HEK293T (cell line): ENCODE data around the gene ITGA11.

Source experiments
- CTCF ChIA-PET: fragments of 350-600 bp; formaldehyde crosslinking; extraction: SDS; loops from one replicate; lab custom pipeline; 2021; ENCODE audit warnings: antibody characterized with exemption, inconsistent platforms; lab: Yijun Ruan, JAX
- POLR2A ChIA-PET: fragments of 350-600 bp; formaldehyde crosslinking; extraction: SDS; loops from one replicate; lab custom pipeline; 2020; ENCODE audit warnings: antibody characterized with exemption, inconsistent platforms; lab: Yijun Ruan, JAX
- DNase-seq: peaks from one replicate; pipeline ENCODE4 v3.0.0; 2012; ENCODE audit warnings: mixed read lengths; ENCODE audit errors: extremely low spot score
- ARNT ChIP-seq: fragments of 450-650 bp; IDR thresholded peaks from 2 replicates; pipeline ENCODE4 v1.6.1; 2017; ENCODE audit warnings: mild to moderate bottlenecking
- BHLHE40 ChIP-seq: fragments of 450-650 bp; IDR thresholded peaks from 2 replicates; pipeline ENCODE4 v1.6.1; 2016; ENCODE audit warnings: mild to moderate bottlenecking, moderate library complexity, borderline replicate concordance
- CTBP1 ChIP-seq: fragments of 450-650 bp; IDR thresholded peaks from 2 replicates; pipeline ENCODE4 v1.6.1; 2016; ENCODE audit warnings: borderline replicate concordance
- ELF4 ChIP-seq: fragments of 450-650 bp; IDR thresholded peaks from 2 replicates; pipeline ENCODE4 v1.6.1; 2017; ENCODE audit warnings: antibody characterized with exemption
- FOXA1 ChIP-seq: fragments of 450-650 bp; IDR thresholded peaks from 2 replicates; pipeline ENCODE4 v1.6.1; 2016; ENCODE audit warnings: mild to moderate bottlenecking
- FOXK2 ChIP-seq: fragments of 450-650 bp; IDR thresholded peaks from 2 replicates; pipeline ENCODE4 v1.6.1; 2016; ENCODE audit warnings: mild to moderate bottlenecking
- FOXM1 ChIP-seq: fragments of 450-650 bp; IDR thresholded peaks from 2 replicates; pipeline ENCODE4 v1.6.1; 2017; ENCODE audit warnings: mild to moderate bottlenecking, borderline replicate concordance
- HDGF ChIP-seq: fragments of 450-650 bp; IDR thresholded peaks from 2 replicates; pipeline ENCODE4 v1.6.1; 2017; ENCODE audit warnings: antibody characterized with exemption, borderline replicate concordance
- L3MBTL2 ChIP-seq: fragments of 450-650 bp; conservative IDR thresholded peaks from 2 replicates; pipeline ENCODE4 v1.6.1; 2016; ENCODE audit warnings: mild to moderate bottlenecking
- LEF1 ChIP-seq: fragments of 450-650 bp; IDR thresholded peaks from 2 replicates; pipeline ENCODE4 v1.6.1; 2017; ENCODE audit warnings: mild to moderate bottlenecking, borderline replicate concordance
- NFRKB ChIP-seq: fragments of 450-650 bp; IDR thresholded peaks from 2 replicates; pipeline ENCODE4 v1.6.1; 2016; ENCODE audit warnings: mild to moderate bottlenecking, moderate library complexity
- SP1 ChIP-seq: fragments of 450-650 bp; IDR thresholded peaks from 2 replicates; pipeline ENCODE4 v1.6.1; 2017
- SUZ12 ChIP-seq: fragments of 450-650 bp; IDR thresholded peaks from 2 replicates; pipeline ENCODE4 v1.6.1; 2016; ENCODE audit warnings: mild to moderate bottlenecking
- TARDBP ChIP-seq: fragments of 450-650 bp; IDR thresholded peaks from 2 replicates; pipeline ENCODE4 v1.6.1; 2016
- ZNF384 ChIP-seq: fragments of 450-650 bp; IDR thresholded peaks from 2 replicates; pipeline ENCODE4 v1.6.1; 2016
- TF ChIP-seq, protein P1 (sequence below): fragments of 450-650 bp; IDR thresholded peaks from 2 replicates; pipeline ENCODE4 v1.6.1; 2016

The ITGA11 gene

DNA sequence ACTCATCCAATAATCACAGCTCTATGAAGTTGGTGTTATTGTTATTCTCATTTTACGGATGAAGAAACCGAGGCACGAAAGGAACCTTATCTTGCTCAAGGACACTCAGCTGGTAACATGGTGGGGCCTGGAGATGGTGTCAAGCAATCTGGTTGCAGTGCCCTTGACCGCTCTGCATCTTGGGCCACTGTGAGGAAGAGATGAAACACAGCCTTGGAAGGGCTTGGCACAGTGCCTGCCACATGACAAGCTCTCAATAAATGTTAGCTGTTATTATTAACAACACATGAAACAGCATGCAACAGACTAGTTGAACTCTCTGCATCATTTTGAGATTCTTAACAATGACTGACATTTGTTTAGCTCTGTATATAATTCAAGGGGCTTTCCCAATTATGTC, 10.1 kb upstream of the ITGA11 start:
- TF ChIP-seq BHLHE40 (no peak), ARNT (no peak), FOXM1 (no peak), ELF4 (no peak), ZNF384 (no peak)
- no peak for DNase-seq
- ChIA-PET CTCF (interaction anchor here (0.8 to 1.4 kb wide), 2 partner anchors 16 to 108 kb away, joined by 3 read pairs; no protein-coding TSS in a partner anchor), POLR2A (interaction anchor here (1.1 to 1.9 kb wide), 2 partner anchors 11 to 161 kb away, joined by 3 to 5 read pairs; partner anchors contain the start of gene ITGA11)

DNA sequence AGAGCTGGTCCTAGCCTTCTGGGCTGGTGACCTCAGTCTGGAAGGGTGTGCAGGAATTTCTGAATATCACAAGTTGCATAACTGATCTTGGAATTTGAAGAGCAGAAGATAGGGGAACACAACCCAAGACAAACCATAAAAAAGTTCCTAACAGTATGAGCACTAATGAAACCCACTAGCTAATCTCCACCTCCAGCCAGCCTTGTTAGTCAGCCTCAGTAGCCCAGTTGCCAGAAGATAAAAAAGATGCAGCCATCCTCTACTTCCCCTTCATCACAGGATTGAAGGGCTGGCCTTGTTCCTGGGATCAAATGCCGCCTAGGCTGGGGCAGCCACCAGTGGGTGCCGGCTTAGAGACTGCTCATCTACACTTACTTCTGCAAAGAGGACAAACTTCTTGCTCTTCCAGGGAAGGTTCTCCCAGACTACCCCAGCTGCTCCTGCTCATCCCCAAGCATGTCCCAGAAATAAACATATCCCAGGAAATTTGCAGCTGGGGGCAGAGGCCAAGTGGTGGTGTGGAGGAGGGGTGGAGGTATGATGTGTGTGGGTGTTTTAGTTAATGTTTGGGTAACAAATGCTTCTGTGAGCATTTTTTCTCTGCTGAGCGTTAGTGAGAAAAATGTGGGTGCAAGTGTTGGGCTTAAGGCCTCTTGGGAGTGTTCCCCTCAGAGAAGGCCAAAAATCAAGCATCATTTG, 9.2 kb upstream of the ITGA11 start:
- DNase-seq: no peak
- ChIA-PET CTCF (interaction anchor here (0.6 kb wide), 1 partner anchor 249 kb away, joined by 4 read pairs; no protein-coding TSS in a partner anchor), POLR2A (interaction anchor here (1.1 kb wide), 1 partner anchor 160 kb away, joined by 3 read pairs; no protein-coding TSS in a partner anchor)
- no peak for TF ChIP-seq BHLHE40
- no peak for TF ChIP-seq ELF4
- TF ChIP-seq, protein P1, sequence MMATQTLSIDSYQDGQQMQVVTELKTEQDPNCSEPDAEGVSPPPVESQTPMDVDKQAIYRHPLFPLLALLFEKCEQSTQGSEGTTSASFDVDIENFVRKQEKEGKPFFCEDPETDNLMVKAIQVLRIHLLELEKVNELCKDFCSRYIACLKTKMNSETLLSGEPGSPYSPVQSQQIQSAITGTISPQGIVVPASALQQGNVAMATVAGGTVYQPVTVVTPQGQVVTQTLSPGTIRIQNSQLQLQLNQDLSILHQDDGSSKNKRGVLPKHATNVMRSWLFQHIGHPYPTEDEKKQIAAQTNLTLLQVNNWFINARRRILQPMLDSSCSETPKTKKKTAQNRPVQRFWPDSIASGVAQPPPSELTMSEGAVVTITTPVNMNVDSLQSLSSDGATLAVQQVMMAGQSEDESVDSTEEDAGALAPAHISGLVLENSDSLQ: no peak
- no peak for TF ChIP-seq CTBP1
- TF ChIP-seq ARNT: no peak
- no peak for TF ChIP-seq FOXK2
- TF ChIP-seq FOXA1: no peak
- no peak for TF ChIP-seq TARDBP
- TF ChIP-seq SP1: no peak
- TF ChIP-seq FOXM1: no peak

DNA sequence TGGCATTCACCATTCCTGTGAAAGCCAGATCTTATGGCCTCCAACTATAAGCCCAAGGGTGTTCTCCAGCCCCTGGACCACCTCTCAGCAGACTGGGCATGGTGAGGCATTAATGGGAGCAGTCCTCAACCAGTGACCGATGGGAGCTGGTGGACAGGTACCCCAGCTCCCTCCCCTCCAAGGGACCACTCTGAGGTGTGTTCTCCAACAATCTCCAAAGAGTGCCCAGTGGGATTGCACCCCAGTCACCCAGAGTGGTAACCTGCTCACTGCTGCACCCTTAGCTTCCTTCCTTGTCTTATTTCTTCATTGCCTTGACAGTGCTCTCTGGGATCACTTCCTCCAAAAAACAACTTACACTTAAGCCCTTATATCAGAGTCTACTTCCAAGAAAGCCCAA, 8.2 kb upstream of the ITGA11 start:
- ChIA-PET POLR2A (no interaction called here), CTCF (no interaction called here)
- no peak for DNase-seq
- TF ChIP-seq FOXA1 (no peak), BHLHE40 (no peak), ELF4 (no peak), LEF1 (no peak), FOXM1 (no peak), SUZ12 (no peak)

DNA sequence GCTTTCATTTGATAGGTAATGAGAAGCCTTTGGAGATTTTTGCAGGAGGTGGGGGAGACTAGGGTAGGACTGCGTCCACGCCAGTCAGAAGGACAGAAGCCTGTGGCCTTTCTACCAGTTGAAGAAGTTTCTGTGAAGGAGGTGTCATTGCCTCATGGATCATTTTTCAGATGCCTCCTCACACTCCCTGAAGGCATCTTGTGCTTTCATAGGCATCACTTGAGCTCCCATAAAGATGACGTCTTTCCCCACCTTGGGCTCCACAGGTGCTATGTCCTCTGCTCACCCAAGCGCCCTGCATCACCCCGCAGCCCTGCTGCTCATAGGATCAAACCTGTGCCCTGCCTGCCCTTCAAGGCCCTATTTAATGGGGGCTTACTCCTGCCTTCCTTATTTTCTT, 7.5 kb upstream of the ITGA11 start:
- TF ChIP-seq LEF1 (no peak), L3MBTL2 (no peak), ARNT (no peak), TARDBP (no peak), FOXA1 (no peak), ZNF384 (no peak), FOXK2 (no peak), SP1 (no peak), ELF4 (no peak), FOXM1 (no peak), SUZ12 (no peak), CTBP1 (no peak), BHLHE40 (no peak), NFRKB (no peak), HDGF (no peak)
- CTCF ChIA-PET: no interaction called here
- POLR2A ChIA-PET: no interaction called here
- DNase-seq: no peak

DNA sequence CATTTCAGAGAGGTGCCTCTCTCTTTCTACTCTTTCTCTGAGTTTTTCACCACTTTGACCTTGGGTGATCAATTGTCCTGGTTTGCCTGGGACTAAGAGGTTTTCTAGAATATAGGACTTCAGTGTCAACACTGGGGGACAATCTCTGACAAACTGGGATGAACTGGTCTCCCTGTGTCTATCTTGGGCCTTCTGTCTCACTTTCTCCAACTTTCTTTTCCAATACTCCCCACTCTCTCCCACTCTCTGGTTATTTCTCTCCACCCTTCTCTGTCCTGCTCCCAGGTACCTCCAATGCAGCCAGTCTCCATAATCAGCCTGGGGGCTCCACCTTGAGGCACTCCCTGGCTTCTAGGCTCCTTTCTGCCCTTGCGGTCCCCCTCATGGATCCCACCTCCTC, 4.7 kb upstream of the ITGA11 start:
- CTCF ChIA-PET: no interaction called here
- no peak for DNase-seq
- TF ChIP-seq SP1 (no peak), FOXA1 (no peak), CTBP1 (no peak), ZNF384 (no peak), NFRKB (no peak), FOXM1 (no peak), LEF1 (no peak), ARNT (no peak), TARDBP (no peak), FOXK2 (no peak), HDGF (no peak), L3MBTL2 (no peak), SUZ12 (no peak), BHLHE40 (no peak), ELF4 (no peak)
- TF ChIP-seq, protein P1: no peak
- POLR2A ChIA-PET: no interaction called here

DNA sequence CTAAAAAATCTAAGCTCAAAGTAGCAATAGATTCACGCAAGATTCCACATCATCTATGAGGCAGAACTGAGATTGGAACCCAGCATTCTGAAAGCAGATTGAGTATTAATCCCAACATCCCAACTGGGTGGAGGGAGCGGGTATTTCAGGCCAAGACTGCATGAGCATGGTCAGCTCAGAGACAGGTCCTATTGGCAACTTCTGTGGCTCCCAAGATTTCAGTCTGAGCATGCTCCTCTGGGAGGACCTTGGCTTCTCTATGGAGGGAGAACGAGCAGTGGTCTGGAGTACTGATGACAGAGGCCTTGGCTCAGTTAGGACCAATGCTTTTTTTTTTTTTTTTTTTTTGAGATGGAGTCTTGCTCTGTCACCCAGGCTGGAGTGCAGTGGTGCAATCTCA, 4.0 kb upstream of the ITGA11 start:
- no peak for TF ChIP-seq TARDBP
- no peak for TF ChIP-seq LEF1
- no peak for TF ChIP-seq FOXK2
- DNase-seq: no peak
- POLR2A ChIA-PET: no interaction called here
- CTCF ChIA-PET: no interaction called here

DNA sequence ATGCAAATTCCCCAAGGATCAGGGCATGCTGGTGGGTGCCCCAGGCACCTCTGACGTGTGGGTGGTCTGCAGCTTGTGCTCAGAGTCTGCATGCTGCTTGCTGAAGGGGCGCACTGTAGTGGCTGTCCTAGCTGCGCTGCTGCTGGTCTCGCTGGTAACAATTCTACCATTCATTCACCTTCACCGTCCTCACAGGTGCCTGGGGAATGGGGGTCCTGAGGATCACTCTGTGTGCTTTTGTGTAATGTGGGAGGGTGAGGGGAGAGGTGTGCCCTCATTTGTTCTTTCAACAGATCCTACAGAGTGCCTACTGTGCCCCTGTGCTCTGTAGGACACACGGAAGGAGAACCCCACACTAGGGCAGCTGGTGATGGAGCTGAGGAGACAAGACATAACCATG, 2.1 kb upstream of the ITGA11 start:
- POLR2A ChIA-PET: no interaction called here
- TF ChIP-seq, protein P1: no peak
- no peak for TF ChIP-seq FOXA1
- TF ChIP-seq TARDBP: no peak
- TF ChIP-seq SP1: no peak
- CTCF ChIA-PET: interaction anchor here (0.6 kb wide), 1 partner anchor 41 kb away, joined by 3 read pairs; no protein-coding TSS in a partner anchor
- no peak for DNase-seq
